Posterior vena cava (tissue), 2 donors: ENCODE measurements around the gene CALML4. TPM values are rescaled to one million over a fixed set of nuclear protein-coding genes. Genes with fewer than 3 reads are reported as not detected.
"Not testable (repeated sequence)": the region's sequence is repeated elsewhere in the genome, so short reads cannot be mapped to it uniquely, and the experiment has no call there.

ENCODE experiments used
- DNase-seq: peaks from one replicate; pipeline ENCODE4 v3.0.0-alpha.2; 2020; ENCODE audit warnings: low spot score
- intact Hi-C, 2 donors: fragments of 100-400 bp; cut with DNase I; formaldehyde crosslinking; loops; one replicate each; pipeline versions ENCODE4 v1.14.1 to v1.14.2; 2022 to 2023
- total RNA-seq, 2 donors: library from RNA; stranded (reverse); fragmentation: NEBNext Ultra II Directional; extraction: Animal tissue kit (Norgen Biotek cat#: 25700); gene quantifications; one replicate each; pipeline ENCODE4 v1.2.1, GENCODE V29; 2021
- donor health status: DM: yes; HTN: yes; CAD: no.
- donor health status: DM: yes; HTN: yes; CAD: no.

The CALML4 gene
- total RNA-seq, 2 donors from 2014 or later = 5.7 to 8.4 TPM

DNA sequence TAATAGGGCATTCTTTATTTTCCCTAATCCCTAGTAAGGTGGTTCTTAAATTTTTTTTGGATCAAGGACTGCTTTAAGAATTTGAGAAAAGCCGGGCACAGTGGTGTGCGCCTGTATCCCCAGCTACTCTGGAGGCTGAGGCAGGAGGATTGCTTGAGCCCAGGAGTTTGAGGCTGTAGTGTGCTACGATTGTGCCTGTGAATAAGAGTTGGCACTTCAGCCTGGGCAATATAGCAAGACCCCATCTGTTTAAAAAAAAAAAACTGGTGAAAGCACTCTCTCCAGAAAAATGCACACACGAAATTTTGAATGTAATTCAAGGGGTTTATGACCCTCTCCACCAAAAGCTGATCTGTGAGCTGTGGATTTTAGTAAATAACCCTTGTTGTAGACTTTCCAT lies 32.0 kb downstream of the CALML4 start:
- no peak for DNase-seq
- intact Hi-C loops = no loop called here

DNA sequence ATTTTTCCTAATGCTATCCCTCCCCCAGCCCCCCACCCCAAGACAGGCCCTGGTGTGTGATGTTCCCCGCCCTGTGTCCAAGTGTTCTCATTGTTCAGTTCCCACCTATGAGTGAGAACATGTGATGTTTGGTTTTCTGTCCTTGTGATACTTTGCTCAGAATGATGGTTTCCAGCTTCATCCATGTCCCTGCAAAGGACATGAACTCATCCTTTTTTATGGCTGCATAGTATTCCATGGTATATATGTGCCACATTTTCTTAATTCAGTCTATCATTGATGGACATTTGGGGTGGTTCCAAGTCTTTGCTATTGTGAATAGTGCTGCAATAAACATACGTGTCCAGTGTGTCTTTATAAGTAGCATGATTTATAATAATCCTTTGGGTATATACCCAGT lies 33.1 kb downstream of the CALML4 start:
- intact Hi-C loops, DNase-seq: not testable (repeated sequence)

DNA sequence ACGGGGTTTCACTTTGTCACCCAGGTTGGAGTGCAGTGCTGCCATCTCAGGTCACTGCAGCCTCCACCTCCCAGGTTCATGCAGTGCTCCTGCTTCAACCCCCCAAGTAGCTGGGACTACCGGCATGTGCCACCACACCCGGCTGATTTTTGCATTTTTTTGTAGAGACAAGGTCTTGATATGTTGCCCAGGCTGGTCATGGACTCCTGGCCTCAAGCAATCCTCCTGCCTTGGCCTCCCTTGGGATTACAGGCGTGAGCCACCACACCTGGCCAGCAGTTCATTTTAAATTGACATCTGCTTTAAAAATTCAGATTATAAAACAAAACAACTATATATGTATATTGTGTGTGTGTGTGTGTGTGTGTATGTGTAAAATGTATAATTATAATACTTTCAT lies 38.3 kb downstream of the CALML4 start:
- intact Hi-C loops = no loop called here
- DNase-seq = no peak

DNA sequence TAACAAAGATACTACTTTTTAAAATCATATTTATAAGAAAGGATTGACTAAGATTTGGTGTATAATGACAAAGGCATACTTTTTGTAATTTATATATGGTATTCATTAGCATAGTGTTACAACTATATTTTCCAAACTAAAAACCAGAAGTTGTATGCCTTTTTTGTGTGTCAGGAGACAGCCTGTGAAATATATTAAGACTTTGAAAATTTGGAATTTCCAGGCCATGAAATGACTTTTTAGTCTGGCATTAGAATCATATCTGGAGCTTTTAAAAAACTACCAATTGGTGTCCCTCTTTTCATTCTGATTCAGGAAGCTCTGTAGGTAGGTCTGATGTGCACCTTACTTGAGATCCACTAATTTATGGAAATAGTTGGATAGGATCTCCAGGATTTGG lies 41.9 kb downstream of the CALML4 start:
- DNase-seq = no peak
- intact Hi-C loops = loop anchor here in 1 of 2 donors (5.0 kb wide), 1 partner anchor 1376 kb away; no protein-coding TSS in a partner anchor

DNA sequence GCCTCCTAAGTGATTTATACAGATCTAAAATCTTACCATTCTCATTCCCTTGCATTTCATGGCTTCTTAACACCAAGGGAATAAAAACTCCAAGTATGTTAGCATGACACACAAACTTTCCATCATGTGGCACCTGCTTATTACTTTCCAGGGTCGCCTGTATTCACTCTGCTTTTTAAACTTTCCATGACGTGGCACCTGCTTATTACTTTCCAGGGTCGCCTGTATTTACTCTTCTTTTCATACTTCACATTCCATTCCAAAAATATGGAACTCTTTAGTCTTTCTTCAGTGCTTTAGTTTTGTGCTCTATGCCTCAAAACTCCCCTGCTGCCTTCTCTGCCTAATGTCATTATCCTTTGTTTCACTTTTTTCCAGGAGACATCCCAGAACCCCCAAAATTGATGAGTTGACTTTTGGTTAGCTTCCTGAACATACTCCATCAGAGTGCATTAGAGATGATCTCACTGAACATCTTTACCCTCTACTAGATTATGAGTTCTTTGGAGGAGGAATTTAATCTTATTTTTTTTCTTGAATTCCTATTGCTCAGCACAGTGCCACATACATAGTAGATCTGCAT lies 47.0 kb downstream of the CALML4 start:
- intact Hi-C loops = loop anchor here in 1 of 2 donors (10.0 kb wide), 1 partner anchor 293 kb away; no protein-coding TSS in a partner anchor

DNA sequence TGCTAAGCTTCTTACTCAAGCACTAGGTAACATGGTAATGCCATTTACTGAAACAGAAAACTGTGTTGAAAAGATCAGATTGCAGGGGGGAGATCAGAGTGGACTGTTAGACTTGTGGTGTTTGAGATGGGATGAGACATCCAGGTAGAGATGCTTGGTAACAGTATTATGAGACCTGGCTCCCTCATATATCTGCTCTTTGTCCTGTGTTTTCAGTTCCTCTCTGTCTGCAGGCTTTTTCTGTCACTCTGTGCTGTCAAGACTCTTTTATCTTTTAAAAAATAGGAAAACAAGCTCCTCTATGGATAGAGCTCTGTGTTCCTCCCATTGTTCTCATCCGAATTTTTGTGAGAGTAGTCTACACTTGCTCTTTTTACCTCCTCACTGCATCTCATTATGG lies 48.1 kb downstream of the CALML4 start:
- intact Hi-C loops = loop anchor here in 1 of 2 donors (10.0 kb wide), 1 partner anchor 292 kb away; no protein-coding TSS in a partner anchor
- no peak for DNase-seq

More for the DNA sequence above, 47.0 kb downstream of the CALML4 start:
- DNase-seq = no peak

DNA sequence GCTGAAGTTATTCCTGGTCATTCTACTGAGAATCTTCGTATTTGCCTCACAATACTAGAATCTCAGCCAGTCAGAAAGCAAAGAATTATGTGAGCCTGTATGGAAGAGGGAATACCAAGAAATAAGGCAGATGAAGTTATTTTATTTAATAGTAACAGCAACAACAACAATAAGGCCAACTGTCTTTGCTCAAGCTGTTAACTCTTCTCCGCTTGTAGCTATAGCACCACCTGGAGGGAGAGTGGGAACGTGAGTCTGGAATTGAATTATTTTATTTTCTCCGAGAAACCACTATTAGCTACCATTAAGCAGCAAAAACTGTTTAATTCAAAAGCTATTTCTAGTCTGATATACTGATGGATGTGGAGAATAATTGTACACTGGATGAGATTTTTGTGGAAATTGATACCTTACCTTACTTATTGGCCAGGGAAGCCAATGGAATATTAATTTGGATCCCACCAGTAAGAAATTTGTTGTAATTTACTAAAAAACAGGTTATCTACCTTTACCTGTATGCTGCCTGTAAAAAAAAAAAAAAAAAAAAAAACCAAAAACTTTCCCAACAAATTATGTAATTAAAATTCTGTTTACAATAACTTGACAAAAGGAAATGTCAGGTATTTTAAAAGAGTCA lies 50.1 kb downstream of the CALML4 start:
- DNase-seq = no peak
- intact Hi-C loops = loop anchor here (2.0 to 10.0 kb wide), 2 partner anchors 290 to 292 kb away; no protein-coding TSS in a partner anchor

DNA sequence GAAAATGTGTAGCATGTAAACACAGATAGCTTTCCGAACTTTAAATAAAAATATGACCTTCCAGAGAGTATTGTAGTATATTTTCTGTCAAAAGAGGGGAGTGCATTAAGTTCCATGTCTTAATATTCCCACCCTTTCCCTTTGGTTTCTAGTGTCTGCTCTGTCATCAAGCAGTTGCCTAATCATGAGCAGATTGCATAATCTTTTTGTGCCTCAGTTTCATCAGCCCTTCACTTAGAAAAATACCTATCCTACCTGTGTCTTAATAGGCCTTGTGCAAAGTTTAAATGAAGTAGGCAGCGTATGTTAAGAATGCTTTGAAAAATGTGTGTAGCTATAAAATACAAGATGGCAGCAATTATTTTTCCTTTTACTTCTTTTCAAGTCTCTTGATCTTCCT lies 52.8 kb downstream of the CALML4 start:
- no peak for DNase-seq
- intact Hi-C loops = loop anchor here in 1 of 2 donors (10.0 kb wide), 1 partner anchor 288 kb away; no protein-coding TSS in a partner anchor

DNA sequence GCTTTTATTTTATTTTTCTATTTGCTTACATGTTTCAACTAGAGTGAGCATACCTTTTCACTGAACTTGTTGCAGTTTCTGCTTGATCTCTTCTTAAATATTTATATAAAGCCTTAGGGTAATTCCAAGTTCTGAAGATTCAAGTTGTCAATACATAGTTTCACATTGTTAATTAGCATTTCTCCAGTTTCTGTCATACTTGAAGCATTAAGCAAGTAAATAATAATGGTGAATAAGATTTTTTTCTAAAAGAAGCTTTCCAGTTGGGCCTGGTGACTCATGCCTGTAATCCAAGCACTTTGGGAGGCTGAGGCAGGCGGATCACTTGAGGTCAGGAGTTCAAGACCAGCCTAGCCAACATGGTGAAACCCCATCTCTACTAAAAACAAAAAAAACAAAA lies 53.9 kb downstream of the CALML4 start:
- intact Hi-C loops = loop anchor here in 1 of 2 donors (10.0 kb wide), 1 partner anchor 286 kb away; no protein-coding TSS in a partner anchor
- DNase-seq = no peak

DNA sequence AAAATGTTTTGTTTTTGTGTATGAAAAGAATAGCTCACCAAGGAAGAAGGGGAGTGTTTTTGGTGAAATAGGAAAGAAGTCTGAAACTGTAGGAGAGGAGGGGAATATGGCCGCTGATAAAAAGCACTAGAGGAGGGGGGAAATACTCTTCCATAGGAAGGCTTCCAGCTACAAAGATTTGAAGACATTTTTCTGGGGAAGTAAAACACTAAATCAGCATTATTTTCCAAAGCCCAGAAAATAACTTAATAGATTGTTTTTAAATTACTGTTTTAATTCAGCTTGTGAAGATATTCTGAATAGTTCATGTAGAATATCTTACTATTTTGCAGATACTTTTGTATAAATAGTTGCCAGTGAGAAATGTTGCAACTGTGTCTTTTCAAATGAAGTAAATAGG lies 54.9 kb downstream of the CALML4 start:
- no peak for DNase-seq
- intact Hi-C loops = loop anchor here in 1 of 2 donors (10.0 kb wide), 1 partner anchor 285 kb away; no protein-coding TSS in a partner anchor

DNA sequence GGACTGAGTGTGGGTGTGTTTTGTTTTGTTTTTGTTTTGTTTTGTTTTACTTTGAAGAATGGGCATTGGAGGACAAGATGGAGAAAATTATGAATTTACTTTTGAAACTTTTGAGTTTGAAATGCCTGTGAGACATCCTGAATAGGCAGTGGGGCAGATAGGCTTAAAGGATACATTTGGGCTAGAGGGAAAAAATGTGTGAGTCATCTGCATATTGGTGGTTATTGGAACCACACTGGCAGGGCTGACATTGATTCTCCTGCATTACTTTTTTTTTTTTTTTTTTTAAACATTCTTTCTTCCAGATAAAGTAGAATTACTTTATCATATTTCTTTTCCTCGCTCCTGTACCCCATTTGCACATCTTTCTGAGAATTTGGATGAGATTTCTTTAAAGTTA lies 56.1 kb downstream of the CALML4 start:
- intact Hi-C loops = no loop called here
- DNase-seq = no peak

DNA sequence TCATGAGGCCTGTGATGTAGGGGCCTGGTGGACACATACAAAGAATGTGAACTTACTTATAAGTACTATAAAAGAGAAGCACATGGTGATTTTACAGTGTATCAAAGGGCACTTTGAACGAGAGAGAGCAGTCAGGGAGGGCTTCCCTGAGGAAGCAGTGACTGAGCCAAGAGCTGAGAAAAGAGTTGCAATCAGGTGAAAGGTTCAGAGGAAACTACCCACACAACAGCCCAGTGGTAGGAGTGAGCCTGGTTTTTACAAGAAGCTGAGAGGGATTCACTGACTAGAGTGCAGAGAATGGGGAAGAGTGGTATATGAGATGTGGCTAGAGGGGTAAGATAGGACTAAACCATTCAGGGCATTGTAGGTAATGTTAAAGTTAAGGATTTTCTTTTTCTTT lies 57.1 kb downstream of the CALML4 start:
- intact Hi-C loops = no loop called here
- no peak for DNase-seq

DNA sequence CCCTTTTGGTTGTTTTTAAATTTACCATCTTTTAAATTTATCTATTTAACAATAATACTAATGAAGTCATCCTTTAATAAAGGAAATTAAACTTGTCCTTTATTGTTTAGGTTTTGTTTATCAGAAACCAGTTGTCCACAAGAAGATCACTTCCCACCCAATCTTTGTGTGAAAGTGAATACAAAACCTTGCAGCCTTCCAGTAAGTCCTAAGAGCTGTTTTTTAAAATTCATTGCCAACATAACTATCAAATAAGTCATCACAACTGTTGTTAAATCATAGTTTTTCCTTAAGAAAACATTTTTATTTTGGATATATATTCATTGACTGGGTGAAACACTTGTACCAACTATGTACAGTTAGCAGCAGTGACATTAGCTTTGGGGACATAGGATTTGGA lies 59.4 kb downstream of the CALML4 start:
- intact Hi-C loops = no loop called here
- DNase-seq = no peak

DNA sequence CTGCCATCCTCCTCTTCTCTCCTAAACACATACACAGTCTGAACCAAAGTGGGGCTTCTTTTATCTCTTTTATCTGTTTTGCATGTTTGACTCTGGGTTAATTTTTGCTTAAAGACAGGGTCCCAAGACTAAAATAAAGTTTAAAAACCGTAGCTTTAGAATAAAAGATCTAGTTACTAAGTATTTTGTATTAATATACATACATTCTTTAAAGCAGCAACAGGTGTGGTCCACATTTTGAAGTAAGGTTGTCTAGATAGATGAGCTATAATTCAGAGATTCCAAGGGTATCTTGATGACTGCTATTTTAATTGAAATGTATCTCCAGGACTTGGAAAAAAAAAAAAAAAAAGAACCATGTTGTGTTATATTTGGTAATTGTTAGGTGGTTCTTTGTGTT lies 61.3 kb downstream of the CALML4 start:
- DNase-seq = no peak
- intact Hi-C loops = no loop called here

DNA sequence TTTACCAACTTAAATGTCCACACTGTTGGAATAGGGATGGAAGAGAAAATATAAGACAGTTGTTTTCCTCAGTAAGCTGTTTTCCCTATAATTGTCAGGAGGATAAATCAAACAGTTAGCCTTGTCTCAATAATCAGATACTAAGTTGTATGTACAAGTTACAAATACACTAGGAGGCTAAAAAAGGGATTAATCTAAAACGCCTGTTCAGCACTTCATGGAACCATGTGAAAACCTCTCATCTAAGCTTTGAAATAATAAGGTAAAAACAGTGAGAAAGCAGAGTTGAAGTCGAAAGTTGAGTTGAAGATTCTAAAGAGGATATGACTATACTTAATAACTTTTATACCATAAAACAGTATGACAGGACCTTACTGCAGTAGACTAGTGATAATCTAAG lies 62.0 kb downstream of the CALML4 start:
- intact Hi-C loops = no loop called here
- no peak for DNase-seq

Other genes with a start within 250 kb of the CALML4 start
- 10 to 100 TPM; 43.1 to 59.2 TPM for gene PIAS1, start 151.0 kb downstream of the CALML4 start, total RNA-seq
- gene CLN6, start 24.4 kb upstream of the CALML4 start, total RNA-seq = 10 to 100 TPM; 14.9 TPM
- 100 to 1,000 TPM in 1 of 2 donors, 10 to 100 TPM in 1; 98.5 to 138 TPM for gene FEM1B, start 72.4 kb upstream of the CALML4 start, total RNA-seq
- 10 to 100 TPM; 23.1 to 62.5 TPM for gene ITGA11, start 226.8 kb upstream of the CALML4 start, total RNA-seq